ENCODE results near the gene ACAD10. TPM values are rescaled to one million over a fixed set of nuclear protein-coding genes. Genes with fewer than 3 reads are reported as not detected.

Gene ACAD10
- total RNA-seq, 2 donors from 2014 or later = 28.7 to 40.2 TPM

GRCh38 chr12:111788178-111788654 lies 102.4 kb downstream of the ACAD10 start:
- H3K27ac Mint-ChIP-seq = no peak overlapping the region
- no peak overlapping the region for H3K4me3 Mint-ChIP-seq
- no peaks in the 10 kb centered on the region for H3K27me3 Mint-ChIP-seq
- no peak for ATAC-seq (replicated peaks)
- no peaks in the 10 kb centered on the region for H3K36me3 Mint-ChIP-seq (ENCODE audit: low read depth)
- H3K9me3 Mint-ChIP-seq = no peaks in the 10 kb centered on the region
- no peaks in the 10 kb centered on the region for H3K4me1 Mint-ChIP-seq

DNA sequence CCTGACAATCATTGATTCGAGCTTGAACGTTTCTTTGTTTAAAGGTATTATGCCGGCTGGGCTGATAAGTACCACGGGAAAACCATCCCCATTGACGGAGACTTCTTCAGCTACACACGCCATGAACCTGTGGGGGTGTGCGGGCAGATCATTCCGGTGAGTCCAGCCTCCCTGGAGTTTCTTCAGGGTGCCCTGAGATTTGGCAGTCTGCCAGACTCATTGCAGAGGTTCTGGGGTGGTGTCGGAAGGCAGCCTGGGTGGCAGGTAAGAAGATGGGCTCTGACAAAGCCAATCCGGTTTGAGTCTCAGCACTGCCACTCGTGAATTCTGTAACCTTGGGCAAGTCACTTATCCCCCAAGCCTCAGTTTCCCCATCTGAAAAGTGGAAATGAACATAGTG lies 103.9 kb downstream of the ACAD10 start:
- no peak for ATAC-seq (replicated peaks)
- H3K9me3 Mint-ChIP-seq = no peaks in the 10 kb centered on the region
- no peaks in the 10 kb centered on the region for H3K27me3 Mint-ChIP-seq
- H3K4me3 Mint-ChIP-seq = no peak overlapping the region
- no peak overlapping the region for H3K27ac Mint-ChIP-seq
- no peaks in the 10 kb centered on the region for H3K36me3 Mint-ChIP-seq (ENCODE audit: low read depth)
- H3K4me1 Mint-ChIP-seq = no peaks in the 10 kb centered on the region

DNA sequence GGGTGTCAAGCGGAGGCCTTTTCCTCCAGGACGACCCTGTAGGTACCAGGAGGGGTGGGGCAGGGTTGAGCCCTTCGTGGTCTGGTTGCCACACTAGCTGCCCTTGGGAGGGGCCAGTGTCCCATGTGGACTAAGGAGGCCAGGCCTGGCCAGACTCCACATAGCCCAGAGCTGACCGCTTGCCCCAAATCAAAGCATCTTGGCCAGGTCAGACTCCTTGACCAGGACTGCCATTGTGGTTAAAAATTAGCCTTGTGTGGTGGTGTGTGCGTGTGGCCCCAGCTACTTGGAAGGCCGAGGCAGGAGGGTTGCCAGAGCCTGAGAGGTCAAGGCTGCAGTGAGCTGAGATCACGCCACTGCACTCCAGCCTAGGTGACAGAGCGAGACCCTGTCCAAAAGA lies 105.7 kb downstream of the ACAD10 start:
- H3K4me1 Mint-ChIP-seq = no peaks in the 10 kb centered on the region
- no peaks in the 10 kb centered on the region for H3K36me3 Mint-ChIP-seq (ENCODE audit: low read depth)
- no peaks in the 10 kb centered on the region for H3K9me3 Mint-ChIP-seq
- no peak overlapping the region for H3K4me3 Mint-ChIP-seq
- ATAC-seq (replicated peaks) = no peak
- no peaks in the 10 kb centered on the region for H3K27me3 Mint-ChIP-seq
- H3K27ac Mint-ChIP-seq = no peak overlapping the region

- ATAC-seq (replicated peaks) = no peak
- no peaks in the 10 kb centered on the region for H3K9me3 Mint-ChIP-seq
- H3K4me1 Mint-ChIP-seq = no peaks in the 10 kb centered on the region
- H3K36me3 Mint-ChIP-seq (ENCODE audit: low read depth) = no peaks in the 10 kb centered on the region
- no peak overlapping the region for H3K4me3 Mint-ChIP-seq
- no peaks in the 10 kb centered on the region for H3K27me3 Mint-ChIP-seq
- H3K27ac Mint-ChIP-seq = no peak overlapping the region
These were observed 106.5 kb downstream of the ACAD10 start for GRCh38 chr12:111792155-111792855.

GRCh38 chr12:111792856-111793235 lies 107.0 kb downstream of the ACAD10 start:
- no peaks in the 10 kb centered on the region for H3K4me1 Mint-ChIP-seq
- no peaks in the 10 kb centered on the region for H3K36me3 Mint-ChIP-seq (ENCODE audit: low read depth)
- H3K9me3 Mint-ChIP-seq = no peaks in the 10 kb centered on the region
- no peak for ATAC-seq (replicated peaks)
- no peak overlapping the region for H3K4me3 Mint-ChIP-seq
- H3K27ac Mint-ChIP-seq = no peak overlapping the region
- H3K27me3 Mint-ChIP-seq = no peaks in the 10 kb centered on the region

- ATAC-seq (replicated peaks) = no peak
- Mint-ChIP-seq H3K4me1 (no peaks in the 10 kb centered on the region), H3K27ac (no peak overlapping the region), H3K36me3 (ENCODE audit: low read depth) (no peaks in the 10 kb centered on the region), H3K9me3 (no peaks in the 10 kb centered on the region), H3K4me3 (no peak overlapping the region), H3K27me3 (no peaks in the 10 kb centered on the region)
These were observed 112.3 kb downstream of the ACAD10 start for GRCh38 chr12:111798182-111798581.

GRCh38 chr12:111799758-111800157 lies 113.9 kb downstream of the ACAD10 start:
- no peaks in the 10 kb centered on the region for H3K9me3 Mint-ChIP-seq
- no peak overlapping the region for H3K4me3 Mint-ChIP-seq

GRCh38 chr12:111803038-111803626 lies 117.3 kb downstream of the ACAD10 start:
- no peaks in the 10 kb centered on the region for H3K36me3 Mint-ChIP-seq (ENCODE audit: low read depth)
- no peaks in the 10 kb centered on the region for H3K27me3 Mint-ChIP-seq
- no peak overlapping the region for H3K27ac Mint-ChIP-seq
- H3K9me3 Mint-ChIP-seq = no peaks in the 10 kb centered on the region
- no peak for ATAC-seq (replicated peaks)
- H3K4me3 Mint-ChIP-seq = no peak overlapping the region
- no peaks in the 10 kb centered on the region for H3K4me1 Mint-ChIP-seq

More at GRCh38 chr12:111799758-111800157, 113.9 kb downstream of the ACAD10 start:
- Mint-ChIP-seq H3K27me3 (no peaks in the 10 kb centered on the region), H3K4me1 (no peaks in the 10 kb centered on the region), H3K36me3 (ENCODE audit: low read depth) (no peaks in the 10 kb centered on the region), H3K27ac (no peak overlapping the region)
- ATAC-seq (replicated peaks) = no peak

DNA sequence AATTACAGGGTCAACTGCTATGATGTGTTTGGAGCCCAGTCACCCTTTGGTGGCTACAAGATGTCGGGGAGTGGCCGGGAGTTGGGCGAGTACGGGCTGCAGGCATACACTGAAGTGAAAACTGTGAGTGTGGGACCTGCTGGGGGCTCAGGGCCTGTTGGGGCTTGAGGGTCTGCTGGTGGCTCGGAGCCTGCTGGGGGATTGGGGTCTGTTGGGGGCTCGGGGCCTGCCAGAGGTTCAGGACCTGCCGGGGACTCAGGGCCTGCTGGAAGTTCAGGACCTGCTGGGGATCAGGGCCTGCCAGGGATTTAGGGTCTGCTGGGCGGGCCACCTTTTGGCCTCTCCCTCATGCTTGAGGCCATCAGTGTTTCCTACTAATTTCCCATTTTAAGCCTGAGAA lies 118.0 kb downstream of the ACAD10 start:
- Mint-ChIP-seq H3K9me3 (no peaks in the 10 kb centered on the region), H3K4me1 (no peaks in the 10 kb centered on the region), H3K36me3 (ENCODE audit: low read depth) (no peaks in the 10 kb centered on the region), H3K27ac (no peak overlapping the region), H3K27me3 (no peaks in the 10 kb centered on the region), H3K4me3 (no peak overlapping the region)
- no peak for ATAC-seq (replicated peaks)

DNA sequence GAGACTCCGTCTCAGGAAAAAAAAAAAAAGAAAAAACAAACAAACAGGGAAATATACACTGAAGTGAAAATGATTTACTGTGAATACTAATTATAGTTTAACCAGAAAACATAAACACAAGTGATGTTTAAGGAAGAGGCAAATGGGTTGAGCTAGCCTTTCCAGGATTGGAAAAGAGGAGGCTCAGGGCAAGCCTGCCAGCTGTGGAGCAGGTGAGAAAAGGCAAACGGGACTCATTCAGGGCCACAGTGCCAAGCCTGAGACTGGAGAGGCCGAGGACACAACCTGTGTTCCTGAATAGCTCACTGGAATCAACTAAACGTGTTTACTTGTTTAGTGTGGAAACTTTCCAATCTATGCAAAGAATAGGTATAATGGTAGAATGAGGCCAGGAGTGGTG lies 120.5 kb downstream of the ACAD10 start:
- no peaks in the 10 kb centered on the region for H3K9me3 Mint-ChIP-seq
- ATAC-seq (replicated peaks) = no peak
- no peak overlapping the region for H3K4me3 Mint-ChIP-seq
- H3K27ac Mint-ChIP-seq = no peak overlapping the region
- H3K4me1 Mint-ChIP-seq = no peaks in the 10 kb centered on the region
- H3K27me3 Mint-ChIP-seq = no peaks in the 10 kb centered on the region
- no peaks in the 10 kb centered on the region for H3K36me3 Mint-ChIP-seq (ENCODE audit: low read depth)

Other genes with a start within 250 kb of the ACAD10 start
- 10 to 100 TPM; 40.4 to 54.7 TPM for gene ATXN2, start 86.7 kb upstream of the ACAD10 start, total RNA-seq
- 10 to 100 TPM; 15.8 to 16.4 TPM for gene BRAP, start 97 bp upstream of the ACAD10 start, total RNA-seq
- gene ALDH2, start 80.9 kb downstream of the ACAD10 start, total RNA-seq = 1 to 10 TPM in 1 of 2 donors, under 1 TPM in 1; 0.43 to 2.0 TPM
- gene MAPKAPK5, start 156.2 kb downstream of the ACAD10 start, total RNA-seq = 10 to 100 TPM; 42.7 to 46.7 TPM

Measured in activated T-helper 17 cell treated with anti-CD3 and anti-CD28 coated beads, Interleukin-2, amount 50 U/mL, for 72 hours (primary cell).